ENCODE measurements around the gene LAMC1.

The LAMC1 gene

DNA sequence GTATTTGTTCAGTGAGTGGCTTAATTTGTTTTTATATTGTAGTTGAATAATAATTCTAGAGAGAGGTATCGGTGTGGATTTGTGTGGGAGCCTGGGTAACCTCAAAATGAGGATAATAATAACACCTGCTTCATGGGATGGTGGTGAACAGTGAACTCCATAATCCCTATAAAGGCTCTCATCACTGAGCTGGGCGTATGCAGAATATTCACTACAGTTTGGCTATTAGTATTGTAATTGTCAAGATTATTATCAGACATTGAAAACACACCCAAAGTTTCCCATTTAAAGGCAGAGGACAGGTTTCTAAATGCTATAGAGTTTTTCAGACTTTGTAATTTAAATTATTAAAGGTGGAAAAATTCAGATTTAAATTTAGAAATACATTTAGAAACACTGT is 155.8 kb downstream of the LAMC1 start:
- FAIRE-seq (no peak), DNase-seq (ENCODE audit: insufficient read length, low spot score) (no peak)
- TF ChIP-seq POLR2AphosphoS5 (IDR thresholded peaks at IDR 0.05; ENCODE audit: low read depth, low read length) (no peak), POU2F2 (IDR thresholded peaks at IDR 0.05; ENCODE audit: low read depth, low read length) (no peak), PAX5 (IDR thresholded peaks at IDR 0.05; ENCODE audit: insufficient read depth, low read length, severe bottlenecking) (no peak), POLR2A (IDR thresholded peaks at IDR 0.05; ENCODE audit: low read depth, low read length) (no peak), TAF1 (IDR thresholded peaks at IDR 0.05; ENCODE audit: low read depth, low read length) (no peak), SPI1 (IDR thresholded peaks at IDR 0.05; ENCODE audit: low read depth, low read length) (no peak)

DNA sequence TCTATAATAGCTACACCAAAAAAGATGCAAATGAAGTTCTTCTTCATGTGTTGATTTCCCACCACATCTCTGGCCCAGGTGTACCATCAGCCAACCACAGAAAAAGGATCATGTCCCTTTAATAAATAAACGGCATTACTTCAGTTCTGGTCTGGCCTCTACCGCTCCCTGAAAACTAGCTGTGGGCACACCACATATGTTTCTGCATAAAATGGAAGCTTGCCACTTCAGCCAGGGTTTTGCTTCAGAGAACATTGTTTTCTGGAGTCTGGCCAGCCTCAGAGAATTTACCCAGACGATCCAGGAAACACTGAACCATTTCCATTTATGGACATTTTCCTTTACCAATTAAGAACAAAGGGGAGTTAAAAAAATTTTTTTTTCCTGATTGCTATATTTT is 157.0 kb downstream of the LAMC1 start:
- DNase-seq (ENCODE audit: insufficient read length, low spot score) (no peak), FAIRE-seq (no peak)
- TF ChIP-seq POU2F2 (IDR thresholded peaks at IDR 0.05; ENCODE audit: low read depth, low read length) (no peak), POLR2A (IDR thresholded peaks at IDR 0.05; ENCODE audit: low read depth, low read length) (no peak), POLR2AphosphoS5 (IDR thresholded peaks at IDR 0.05; ENCODE audit: low read depth, low read length) (no peak)

DNA sequence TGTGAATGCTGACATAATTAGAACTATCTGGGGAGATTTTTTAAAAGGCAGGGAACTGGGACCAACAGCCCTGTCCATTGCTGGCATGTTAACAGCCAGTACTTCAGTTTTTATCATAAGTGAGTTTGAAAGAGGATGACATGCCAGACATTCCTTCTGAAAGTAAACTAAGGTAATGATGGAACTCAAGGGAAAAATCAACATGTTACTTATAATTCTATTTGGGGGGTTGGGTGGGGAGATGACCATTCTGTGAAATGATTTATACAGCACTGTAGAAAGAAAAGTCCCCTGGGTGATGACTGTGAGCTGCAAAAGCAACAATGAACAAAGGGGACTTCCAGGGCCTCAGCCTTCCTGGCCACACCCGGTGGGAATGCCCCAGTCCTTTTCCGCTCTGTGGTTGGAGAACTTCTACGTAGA is 157.4 kb downstream of the LAMC1 start:
- TF ChIP-seq TAF1 (IDR thresholded peaks at IDR 0.05; ENCODE audit: low read depth, low read length) (no peak), POU2F2 (IDR thresholded peaks at IDR 0.05; ENCODE audit: low read depth, low read length) (no peak), PAX5 (IDR thresholded peaks at IDR 0.05; ENCODE audit: insufficient read depth, low read length, severe bottlenecking) (no peak), POLR2A (IDR thresholded peaks at IDR 0.05; ENCODE audit: low read depth, low read length) (no peak), POLR2AphosphoS5 (IDR thresholded peaks at IDR 0.05; ENCODE audit: low read depth, low read length) (no peak), SPI1 (IDR thresholded peaks at IDR 0.05; ENCODE audit: low read depth, low read length) (no peak)
- DNase-seq (ENCODE audit: insufficient read length, low spot score) = no peak
- FAIRE-seq = peak; percentile 13

DNA sequence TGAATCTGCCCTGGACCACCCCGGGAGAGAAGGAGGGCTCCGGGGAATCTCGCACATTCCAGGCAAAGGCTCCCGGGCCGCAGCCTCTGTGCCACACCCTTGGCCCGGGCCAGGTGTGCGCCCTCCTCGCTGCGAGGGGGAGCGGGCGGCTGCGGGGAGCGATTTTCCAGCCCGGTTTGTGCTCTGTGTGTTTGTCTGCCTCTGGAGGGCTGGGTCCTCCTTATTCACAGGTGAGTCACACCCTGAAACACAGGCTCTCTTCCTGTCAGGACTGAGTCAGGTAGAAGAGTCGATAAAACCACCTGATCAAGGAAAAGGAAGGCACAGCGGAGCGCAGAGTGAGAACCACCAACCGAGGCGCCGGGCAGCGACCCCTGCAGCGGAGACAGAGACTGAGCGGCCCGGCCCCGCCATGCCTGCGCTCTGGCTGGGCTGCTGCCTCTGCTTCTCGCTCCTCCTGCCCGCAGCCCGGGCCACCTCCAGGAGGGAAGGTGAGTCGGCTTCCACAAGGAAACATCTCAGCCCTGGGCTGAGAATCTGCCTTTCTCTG is 162.8 kb downstream of the LAMC1 start, which contains the start of gene LAMC2:
Gene LAMC2 (plus strand): TSS at position 324 of the 550 bp plus-strand sequence. CDS start 89 bp downstream, at position 413.
- no peak for DNase-seq (ENCODE audit: insufficient read length, low spot score)
- FAIRE-seq = peak; percentile 45
- TF ChIP-seq TAF1 (IDR thresholded peaks at IDR 0.05; ENCODE audit: low read depth, low read length) (no peak), SPI1 (IDR thresholded peaks at IDR 0.05; ENCODE audit: low read depth, low read length) (no peak), POLR2AphosphoS5 (IDR thresholded peaks at IDR 0.05; ENCODE audit: low read depth, low read length) (no peak), POU2F2 (IDR thresholded peaks at IDR 0.05; ENCODE audit: low read depth, low read length) (no peak)

DNA sequence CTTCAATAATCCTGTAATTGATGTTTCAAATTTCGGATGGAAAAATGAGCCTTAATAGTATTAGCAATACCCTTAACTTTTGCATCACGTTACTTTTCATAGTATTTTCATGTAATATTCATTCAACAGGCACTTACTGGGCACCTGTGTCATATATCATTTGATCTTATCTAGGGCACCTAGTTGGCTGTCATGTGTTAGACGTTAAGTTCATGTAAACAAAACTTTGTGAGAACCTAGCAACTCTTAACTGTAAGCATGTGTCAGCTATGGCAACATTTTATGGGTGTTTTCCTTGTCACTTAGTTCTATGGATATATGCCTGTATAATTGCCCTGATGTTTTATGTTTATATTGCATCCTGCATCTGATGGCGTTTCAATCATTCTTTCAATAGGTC is 163.6 kb downstream of the LAMC1 start:
- FAIRE-seq (no peak), DNase-seq (ENCODE audit: insufficient read length, low spot score) (no peak)
- TF ChIP-seq TAF1 (IDR thresholded peaks at IDR 0.05; ENCODE audit: low read depth, low read length) = no peak
- TF ChIP-seq POLR2A (IDR thresholded peaks at IDR 0.05; ENCODE audit: low read depth, low read length) = no peak
- no peak for TF ChIP-seq SPI1 (IDR thresholded peaks at IDR 0.05; ENCODE audit: low read depth, low read length)
- TF ChIP-seq POLR2AphosphoS5 (IDR thresholded peaks at IDR 0.05; ENCODE audit: low read depth, low read length) = no peak
- TF ChIP-seq POU2F2 (IDR thresholded peaks at IDR 0.05; ENCODE audit: low read depth, low read length) = no peak
- TF ChIP-seq PAX5 (IDR thresholded peaks at IDR 0.05; ENCODE audit: insufficient read depth, low read length, severe bottlenecking) = no peak

DNA sequence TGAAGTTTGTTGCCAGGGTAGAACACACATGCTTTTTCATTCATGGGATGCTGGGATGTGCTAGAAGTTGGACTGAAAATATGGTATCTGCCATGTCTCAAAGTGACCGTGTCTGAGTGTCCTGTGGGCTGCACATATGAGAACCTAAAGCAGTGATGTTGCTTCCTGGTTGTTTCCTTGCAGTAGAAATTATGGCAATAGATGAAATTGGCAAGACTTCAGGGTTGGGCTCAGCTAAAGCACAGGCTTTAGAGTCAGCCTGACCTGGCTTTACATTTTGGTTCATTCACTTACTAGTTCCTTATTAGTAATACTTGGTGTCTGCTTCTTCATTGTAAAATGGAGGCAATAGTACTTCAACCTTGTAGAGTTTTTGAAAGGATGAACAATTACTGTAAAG is 165.0 kb downstream of the LAMC1 start:
- FAIRE-seq = no peak
- no peak for DNase-seq (ENCODE audit: insufficient read length, low spot score)
- TF ChIP-seq POLR2AphosphoS5 (IDR thresholded peaks at IDR 0.05; ENCODE audit: low read depth, low read length) = no peak
- TF ChIP-seq POLR2A (IDR thresholded peaks at IDR 0.05; ENCODE audit: low read depth, low read length) = no peak
- no peak for TF ChIP-seq PAX5 (IDR thresholded peaks at IDR 0.05; ENCODE audit: insufficient read depth, low read length, severe bottlenecking)
- TF ChIP-seq SPI1 (IDR thresholded peaks at IDR 0.05; ENCODE audit: low read depth, low read length) = no peak
- TF ChIP-seq POU2F2 (IDR thresholded peaks at IDR 0.05; ENCODE audit: low read depth, low read length) = no peak
- no peak for TF ChIP-seq TAF1 (IDR thresholded peaks at IDR 0.05; ENCODE audit: low read depth, low read length)

DNA sequence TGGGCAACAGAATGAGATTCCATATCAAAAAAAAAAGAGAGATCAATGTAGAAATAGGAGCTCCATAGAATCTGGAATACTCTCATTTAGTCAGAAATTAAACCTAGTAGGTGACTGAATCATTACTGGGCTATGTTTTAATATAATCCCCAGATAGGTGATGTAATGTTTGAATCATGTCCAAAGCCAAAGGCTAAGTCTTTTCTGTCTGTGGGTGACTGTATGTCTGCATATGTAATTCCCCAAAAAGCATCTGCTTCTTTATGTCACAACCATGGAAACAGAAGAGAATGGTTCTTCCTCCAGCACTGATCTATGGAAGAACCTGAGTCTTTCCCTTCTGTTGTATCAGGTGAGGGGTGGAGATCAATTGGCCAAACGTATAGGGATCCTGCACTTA is 168.6 kb downstream of the LAMC1 start:
- DNase-seq (ENCODE audit: insufficient read length, low spot score) = no peak
- no peak for TF ChIP-seq PAX5 (IDR thresholded peaks at IDR 0.05; ENCODE audit: insufficient read depth, low read length, severe bottlenecking)
- TF ChIP-seq SPI1 (IDR thresholded peaks at IDR 0.05; ENCODE audit: low read depth, low read length) = no peak
- TF ChIP-seq POLR2A (IDR thresholded peaks at IDR 0.05; ENCODE audit: low read depth, low read length) = no peak
- TF ChIP-seq TAF1 (IDR thresholded peaks at IDR 0.05; ENCODE audit: low read depth, low read length) = no peak
- TF ChIP-seq POU2F2 (IDR thresholded peaks at IDR 0.05; ENCODE audit: low read depth, low read length) = no peak
- no peak for FAIRE-seq

DNA sequence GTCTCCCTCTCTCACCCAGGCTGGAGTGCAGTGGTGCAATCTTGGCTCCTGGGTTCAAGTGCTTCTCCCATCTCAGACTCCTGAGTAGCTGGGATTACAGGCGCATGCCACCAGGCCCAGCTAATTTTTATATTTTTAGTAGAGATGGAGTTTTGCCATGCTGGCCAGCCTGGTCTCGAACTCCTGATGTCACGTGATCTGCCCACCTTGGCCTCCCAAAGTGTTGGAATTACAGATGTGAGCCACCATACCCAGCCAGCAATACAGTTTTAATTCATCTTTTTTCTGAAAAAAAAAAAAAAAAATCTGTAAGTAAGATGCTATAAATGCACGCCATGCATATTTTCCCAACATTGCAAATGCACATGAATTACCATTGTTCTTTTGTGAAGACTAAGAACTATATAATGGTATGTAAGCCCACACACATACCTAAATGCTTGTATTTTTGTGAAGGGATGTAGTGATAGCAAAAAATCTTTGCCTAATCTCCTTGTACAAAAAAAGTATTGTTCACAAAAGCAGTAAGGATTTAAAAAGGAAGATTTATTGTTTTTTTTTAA is 170.8 kb downstream of the LAMC1 start:
- FAIRE-seq (no peak), DNase-seq (ENCODE audit: insufficient read length, low spot score) (no peak)
- TF ChIP-seq PAX5 (IDR thresholded peaks at IDR 0.05; ENCODE audit: insufficient read depth, low read length, severe bottlenecking) = no peak
- no peak for TF ChIP-seq POLR2AphosphoS5 (IDR thresholded peaks at IDR 0.05; ENCODE audit: low read depth, low read length)
- TF ChIP-seq POLR2A (IDR thresholded peaks at IDR 0.05; ENCODE audit: low read depth, low read length) = no peak
- TF ChIP-seq SPI1 (IDR thresholded peaks at IDR 0.05; ENCODE audit: low read depth, low read length) = no peak
- no peak for TF ChIP-seq POU2F2 (IDR thresholded peaks at IDR 0.05; ENCODE audit: low read depth, low read length)
- TF ChIP-seq TAF1 (IDR thresholded peaks at IDR 0.05; ENCODE audit: low read depth, low read length) = no peak

DNA sequence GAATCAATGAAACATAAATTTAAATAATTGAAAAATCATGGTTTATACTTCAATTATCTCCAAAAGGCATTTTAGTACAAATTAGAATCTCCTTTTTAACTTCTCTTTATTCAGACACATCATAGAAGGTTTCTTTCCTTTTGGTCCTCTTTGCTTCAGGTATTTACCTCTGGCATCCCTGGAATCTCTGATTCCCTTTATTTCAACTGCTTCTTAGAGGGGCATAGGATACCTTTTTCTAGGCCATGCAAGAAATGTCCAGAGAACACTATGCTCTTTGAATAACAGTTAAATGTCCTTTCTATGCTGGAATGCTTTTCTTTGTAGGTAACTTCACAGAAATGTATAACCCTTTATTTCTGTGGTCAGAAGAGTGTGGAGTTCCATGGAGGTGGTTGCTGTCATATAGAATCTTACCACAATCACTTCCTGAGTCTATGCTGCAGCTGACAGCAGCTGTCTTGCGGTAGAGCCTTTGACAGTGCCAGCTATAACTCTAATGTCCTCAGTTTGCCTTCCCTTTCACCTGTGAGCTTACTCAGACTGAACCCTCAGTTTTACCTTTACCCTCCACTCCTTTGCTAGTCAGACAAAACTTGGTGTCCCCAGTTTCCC is 171.4 kb downstream of the LAMC1 start:
- FAIRE-seq (peak; percentile 94), DNase-seq (ENCODE audit: insufficient read length, low spot score) (peak; percentile 38)
- TF ChIP-seq TAF1 (IDR thresholded peaks at IDR 0.05; ENCODE audit: low read depth, low read length) = no peak
- TF ChIP-seq POLR2AphosphoS5 (IDR thresholded peaks at IDR 0.05; ENCODE audit: low read depth, low read length) = no peak
- no peak for TF ChIP-seq PAX5 (IDR thresholded peaks at IDR 0.05; ENCODE audit: insufficient read depth, low read length, severe bottlenecking)
- TF ChIP-seq POU2F2 (IDR thresholded peaks at IDR 0.05; ENCODE audit: low read depth, low read length) = no peak
- TF ChIP-seq POLR2A (IDR thresholded peaks at IDR 0.05; ENCODE audit: low read depth, low read length) = no peak
- no peak for TF ChIP-seq SPI1 (IDR thresholded peaks at IDR 0.05; ENCODE audit: low read depth, low read length)
